HG03139 (cell line): ENCODE results near the gene C17orf107.
"Not testable (repeated sequence)": the region's sequence is repeated elsewhere in the genome, so short reads cannot be mapped to it uniquely, and the experiment has no call there.

Source experiments
- ATAC-seq: cut with Tn5 transposase; IDR thresholded peaks from one replicate; pipeline ENCODE4 v1.9.1; 2021; ENCODE audit not compliant: unreplicated experiment

C17orf107 gene

DNA sequence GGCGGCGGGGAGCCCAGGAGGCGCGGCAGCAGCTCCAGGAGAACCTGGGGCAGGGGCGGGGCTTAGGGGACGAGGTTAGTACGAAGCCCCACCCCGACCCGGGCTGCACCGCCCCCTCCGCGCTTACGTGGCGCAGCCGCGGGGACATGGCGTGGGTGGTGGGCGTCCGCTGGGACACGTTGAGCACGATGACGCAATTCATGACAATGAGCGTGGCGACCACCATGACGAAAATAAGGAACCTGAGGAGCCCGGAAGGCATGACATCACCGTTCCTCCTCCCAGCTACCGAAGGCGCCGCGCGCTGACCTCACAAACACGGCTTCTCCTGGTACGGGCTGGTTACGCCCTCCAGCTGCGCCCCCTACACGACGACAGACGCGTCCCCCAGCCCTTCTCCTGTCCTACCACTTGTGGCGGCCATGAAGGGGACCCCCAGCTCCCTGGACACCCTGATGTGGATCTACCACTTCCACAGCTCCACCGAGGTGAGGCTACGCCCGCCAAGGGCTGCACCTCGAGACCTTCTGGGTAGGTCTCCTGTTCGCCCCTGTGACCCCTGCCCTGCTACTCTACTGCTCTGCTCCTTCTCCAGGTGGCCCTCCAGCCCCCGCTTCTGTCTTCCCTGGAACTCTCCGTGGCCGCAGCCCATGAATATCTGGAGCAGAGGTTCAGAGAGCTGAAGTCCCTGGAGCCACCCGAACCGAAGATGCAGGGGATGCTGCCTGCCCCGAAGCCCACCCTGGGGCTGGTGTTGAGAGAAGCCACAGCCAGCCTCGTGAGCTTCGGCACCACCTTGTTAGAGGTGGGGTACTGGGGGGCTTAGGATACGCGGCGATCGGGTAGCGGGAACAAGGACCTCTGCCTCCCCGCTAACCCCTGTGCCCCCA, at the start of gene C17orf107:
Gene C17orf107 (plus strand): TSS at position 196 of the 890 bp plus-strand sequence. CDS start 227 bp downstream, at position 423.
- no peak for ATAC-seq

GRCh38 chr17:4850246-4850645, 49.1 kb upstream of the C17orf107 start:
- ATAC-seq = no peak

DNA sequence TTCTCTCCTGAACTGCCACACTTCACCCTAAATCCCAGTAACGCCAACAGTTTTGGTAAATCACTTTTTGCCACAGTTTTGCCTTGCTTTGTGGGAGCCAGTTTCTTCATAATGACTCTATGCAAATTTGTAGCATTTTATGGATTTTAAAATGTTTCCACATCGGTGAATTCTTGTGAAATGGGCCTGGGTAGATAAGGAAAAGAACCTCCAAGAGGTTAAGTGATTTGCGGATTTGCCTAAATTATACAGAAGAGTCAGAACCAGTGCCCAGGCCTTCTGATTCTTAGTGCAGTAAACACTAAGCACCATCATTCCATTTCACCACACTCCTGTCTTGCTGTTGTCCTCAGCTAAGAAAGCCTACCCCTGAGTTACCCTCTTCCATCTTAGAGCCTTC, 48.3 kb upstream of the C17orf107 start:
- no peak for ATAC-seq

DNA sequence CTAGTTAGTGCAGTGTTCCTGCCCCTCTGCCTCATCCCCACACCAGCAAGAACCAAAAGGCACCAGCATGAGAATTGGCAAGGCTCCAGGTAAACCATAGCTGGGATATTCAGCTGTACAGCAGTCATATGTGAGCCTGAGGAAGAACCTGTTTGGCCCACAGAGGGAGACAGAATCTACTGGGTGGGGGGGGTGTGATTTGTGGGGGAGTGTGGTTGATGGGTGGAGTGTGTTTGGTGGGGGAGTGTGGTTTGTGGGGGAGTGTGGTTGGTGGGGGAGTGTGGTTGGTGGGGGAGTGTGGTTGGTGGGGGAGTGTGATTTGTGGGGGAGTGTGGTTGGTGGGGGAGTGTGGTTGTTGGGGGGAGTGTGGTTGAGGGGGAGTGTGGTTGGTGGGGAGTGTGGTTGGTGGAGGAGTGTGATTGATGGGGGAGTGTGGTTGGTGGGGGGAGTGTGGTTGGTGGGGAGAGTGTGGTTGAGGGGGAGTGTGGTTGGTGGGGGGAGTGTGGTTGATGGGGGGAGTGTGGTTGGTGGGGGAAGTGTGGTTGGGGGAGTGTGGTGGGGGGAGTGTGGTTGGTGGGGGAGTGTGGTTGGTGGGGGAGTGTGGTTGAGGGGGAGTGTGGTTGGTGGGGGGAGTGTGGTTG, 46.6 kb upstream of the C17orf107 start:
- ATAC-seq = no peak

GRCh38 chr17:4853208-4853671, 46.1 kb upstream of the C17orf107 start:
- no peak for ATAC-seq

DNA sequence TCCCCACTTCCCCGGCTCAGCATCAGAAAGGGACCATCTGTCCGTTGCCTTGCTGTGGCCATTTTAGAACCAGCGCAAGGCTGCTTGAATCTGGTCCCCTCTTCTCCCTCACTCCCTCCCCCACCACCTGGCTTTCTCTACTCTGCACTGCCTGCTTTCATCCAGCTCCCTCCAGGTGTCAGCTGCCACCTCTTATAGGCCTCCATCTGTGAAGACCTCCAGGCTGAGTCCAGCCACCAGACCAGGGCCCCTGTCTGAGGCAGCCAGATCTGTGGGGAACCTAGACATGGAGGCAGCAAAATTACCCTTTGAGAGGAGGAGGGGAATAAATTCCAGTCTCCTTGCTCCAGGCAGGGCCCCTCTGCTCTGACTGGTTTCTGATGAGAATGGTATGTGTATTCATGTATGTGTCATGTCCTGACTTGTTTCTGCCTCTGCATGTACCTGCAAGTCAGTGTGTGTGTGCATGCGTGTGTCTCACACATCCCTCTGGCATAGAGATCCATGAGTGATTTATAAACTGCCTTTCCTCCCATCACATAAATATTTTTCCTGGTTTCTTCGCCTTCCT, 45.1 kb upstream of the C17orf107 start:
- no peak for ATAC-seq

DNA sequence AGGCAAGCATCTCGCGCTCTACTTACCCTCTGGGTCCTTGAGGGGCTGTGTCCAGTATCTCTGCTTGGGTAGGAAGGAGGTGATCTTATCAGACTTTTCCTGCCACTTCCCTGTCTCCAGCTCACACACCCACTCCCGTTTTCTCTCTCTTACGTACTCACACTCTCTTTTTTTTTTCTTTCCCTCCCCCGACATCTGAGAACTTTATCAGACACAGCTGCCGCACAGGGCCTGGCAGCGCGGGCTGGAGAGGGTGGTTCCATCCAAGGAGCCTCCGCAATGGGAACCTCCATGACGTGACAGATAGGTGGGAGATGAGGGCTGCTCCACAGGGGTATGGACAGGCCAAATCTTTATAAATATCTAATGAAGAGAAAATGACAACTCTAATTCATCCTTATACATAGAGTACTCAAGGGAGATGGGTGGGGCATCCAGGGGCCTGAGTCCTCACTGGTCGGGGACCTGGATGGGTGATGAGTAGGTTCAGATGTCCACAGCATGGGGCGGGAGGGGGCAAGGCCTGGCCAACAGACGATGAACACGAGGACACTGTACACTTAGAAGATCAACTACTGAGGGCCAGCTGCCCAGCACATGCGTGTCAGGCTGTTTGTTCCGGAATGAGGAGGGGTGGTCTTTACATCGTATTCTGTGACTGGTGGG, 42.9 kb upstream of the C17orf107 start:
- no peak for ATAC-seq

DNA sequence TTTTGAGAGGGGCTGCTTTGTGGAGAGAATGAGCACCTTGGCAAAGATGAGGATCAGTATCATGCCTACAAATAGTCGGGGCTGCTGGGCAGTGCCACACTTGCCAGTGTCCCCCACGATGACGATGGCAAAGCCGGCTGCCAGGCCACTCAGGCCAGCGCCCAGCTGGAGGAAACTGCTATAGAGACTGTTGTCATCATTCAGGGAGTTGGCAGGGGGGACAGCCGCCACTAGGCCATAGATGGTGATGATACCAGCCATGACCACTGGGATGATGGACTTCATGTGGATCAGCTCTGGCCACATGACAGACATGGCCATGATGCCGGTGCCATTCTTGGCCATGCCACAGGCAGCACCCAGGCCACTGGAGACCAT, 42.4 kb upstream of the C17orf107 start:
- no peak for ATAC-seq

GRCh38 chr17:4857347-4857746, 42.0 kb upstream of the C17orf107 start:
- ATAC-seq = not testable (repeated sequence)

DNA sequence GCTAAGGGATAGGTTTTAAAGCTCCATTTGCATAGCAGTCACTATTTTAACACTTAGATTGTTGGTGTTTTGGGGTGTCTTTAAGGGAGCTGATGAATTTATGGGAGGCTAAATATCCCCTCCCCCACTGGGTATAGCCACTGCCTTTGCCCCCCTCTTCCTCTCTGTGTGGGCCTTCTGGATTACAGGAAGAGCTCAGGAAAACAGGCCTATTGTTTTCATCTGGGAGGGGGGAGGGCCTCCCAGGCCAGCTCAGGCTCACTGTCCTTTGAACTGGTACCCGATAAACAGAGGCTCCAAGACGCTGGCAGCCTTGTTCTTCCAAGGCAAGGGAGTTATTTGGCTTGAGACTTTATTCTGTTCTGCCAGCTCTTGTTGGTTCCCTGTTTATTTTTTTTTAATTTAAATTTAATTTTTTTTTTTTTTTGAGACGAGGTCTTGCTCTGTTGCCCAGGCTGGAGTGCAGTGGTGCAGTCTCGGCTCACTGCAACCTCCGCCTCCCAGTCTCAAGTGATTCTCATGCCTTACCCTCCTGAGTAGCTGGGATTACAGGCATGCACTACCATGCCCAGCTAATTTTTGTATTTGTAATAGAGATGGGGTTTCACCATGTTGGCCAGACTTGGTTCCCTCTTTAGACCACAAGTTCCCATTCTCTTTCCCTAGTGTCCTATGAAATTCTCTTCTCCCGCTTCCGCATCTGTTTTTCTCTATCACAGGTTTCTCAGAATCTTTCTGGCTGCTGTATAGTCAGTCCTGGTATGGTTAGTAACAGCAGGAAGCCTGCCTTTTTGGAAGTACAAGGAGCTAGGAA, 41.1 kb upstream of the C17orf107 start:
- no peak for ATAC-seq

DNA sequence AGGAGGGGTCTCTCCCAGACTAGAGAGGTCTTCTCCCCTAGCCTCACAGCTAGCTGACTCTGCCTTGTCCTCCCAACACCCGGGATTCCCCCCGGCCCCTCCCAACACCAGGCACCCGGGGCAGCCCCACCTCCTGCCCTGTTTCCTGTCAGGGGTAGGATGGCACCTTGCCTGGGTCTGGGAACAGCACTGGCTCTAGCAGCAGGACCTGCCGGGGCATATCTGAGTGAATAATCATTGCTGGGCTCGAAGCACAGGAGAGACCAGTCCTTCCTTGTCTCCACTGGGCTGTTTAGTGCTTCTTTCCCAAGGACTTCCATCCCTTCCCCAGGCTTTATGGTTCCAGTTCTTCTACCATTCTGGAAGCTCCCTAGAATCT, 40.5 kb upstream of the C17orf107 start:
- no peak for ATAC-seq

DNA sequence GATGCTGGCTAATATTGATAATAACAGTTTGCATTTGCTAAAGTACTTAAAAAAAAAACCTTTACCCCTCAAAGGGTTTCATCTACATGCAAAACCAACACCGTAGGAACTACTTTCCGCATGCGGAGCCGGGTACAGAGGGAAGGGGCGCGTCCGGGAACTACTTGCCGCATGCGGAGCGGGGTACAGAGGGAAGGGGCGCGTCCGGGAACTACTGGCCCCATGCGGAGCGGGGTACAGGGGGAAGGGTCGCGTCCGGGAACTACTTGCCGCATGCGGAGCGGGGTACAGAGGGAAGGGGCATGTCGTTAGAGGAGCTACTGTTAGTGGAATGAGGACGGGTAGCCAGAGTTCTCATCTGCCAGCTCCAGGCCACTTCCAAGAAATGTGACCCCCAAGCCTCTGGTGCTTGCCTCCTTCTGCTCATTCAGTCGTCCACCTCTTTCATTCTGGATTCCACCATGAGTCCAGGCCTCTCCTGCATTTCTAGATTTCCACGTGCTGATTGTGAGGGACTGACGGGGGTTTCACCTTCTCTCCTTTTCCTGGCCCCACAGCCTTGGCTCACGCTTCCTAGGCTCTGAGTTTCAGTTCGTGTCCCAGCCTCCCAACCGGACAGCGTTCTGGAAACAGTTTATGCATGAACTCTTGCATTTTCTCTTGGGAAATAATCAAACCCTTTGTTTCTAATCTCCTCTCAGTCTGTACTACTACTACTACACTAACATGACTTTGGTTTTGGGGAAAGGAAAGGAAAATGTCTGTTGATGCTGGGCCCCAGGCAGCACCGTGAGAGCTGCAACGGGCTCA, 39.3 kb upstream of the C17orf107 start:
- ATAC-seq = no peak

- ATAC-seq = no peak
Measured at GRCh38 chr17:4860651-4861050, 38.7 kb upstream of the C17orf107 start.

DNA sequence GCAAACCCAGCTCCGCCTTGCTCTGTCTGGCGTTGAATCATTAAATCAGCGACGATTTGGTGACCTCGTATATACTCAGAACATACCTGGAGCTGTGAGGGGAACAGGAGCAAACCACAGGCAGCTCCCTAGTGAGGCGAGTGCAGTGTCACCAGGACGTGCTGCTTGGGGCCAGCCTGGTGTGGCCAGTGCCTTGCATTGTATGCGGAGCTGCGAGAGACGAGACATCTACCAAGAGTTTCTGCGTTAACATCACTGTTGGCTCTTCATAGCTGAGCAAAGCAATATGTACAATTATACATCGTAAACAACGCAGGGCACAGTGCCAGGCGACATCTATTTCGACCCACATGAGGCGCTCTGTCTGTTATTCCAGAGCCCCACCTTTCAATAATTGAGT, 38.3 kb upstream of the C17orf107 start:
- ATAC-seq = no peak

- ATAC-seq = no peak
Measured at GRCh38 chr17:4862720-4863119, 36.6 kb upstream of the C17orf107 start.

- ATAC-seq = no peak
Measured at GRCh38 chr17:4863321-4863720, 36.0 kb upstream of the C17orf107 start.

DNA sequence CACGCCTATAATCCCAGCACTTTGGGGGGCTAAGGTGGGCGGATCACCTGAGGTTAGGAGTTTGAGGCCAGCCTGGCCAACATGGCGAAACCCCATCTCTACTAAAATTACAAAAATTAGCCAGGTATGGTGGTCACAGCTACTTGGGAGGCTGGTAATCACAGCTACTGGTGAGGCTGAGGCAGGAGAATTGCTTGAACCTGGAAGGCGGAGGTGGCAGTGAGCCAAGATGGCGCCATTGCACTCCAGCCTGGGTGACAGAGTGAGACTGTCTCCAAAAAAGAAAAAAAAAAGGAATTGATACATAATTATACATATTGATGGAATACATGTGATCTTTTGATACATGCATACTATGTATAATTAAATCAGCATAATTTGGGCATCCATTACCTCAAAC, 31.8 kb upstream of the C17orf107 start:
- not testable (repeated sequence) for ATAC-seq

DNA sequence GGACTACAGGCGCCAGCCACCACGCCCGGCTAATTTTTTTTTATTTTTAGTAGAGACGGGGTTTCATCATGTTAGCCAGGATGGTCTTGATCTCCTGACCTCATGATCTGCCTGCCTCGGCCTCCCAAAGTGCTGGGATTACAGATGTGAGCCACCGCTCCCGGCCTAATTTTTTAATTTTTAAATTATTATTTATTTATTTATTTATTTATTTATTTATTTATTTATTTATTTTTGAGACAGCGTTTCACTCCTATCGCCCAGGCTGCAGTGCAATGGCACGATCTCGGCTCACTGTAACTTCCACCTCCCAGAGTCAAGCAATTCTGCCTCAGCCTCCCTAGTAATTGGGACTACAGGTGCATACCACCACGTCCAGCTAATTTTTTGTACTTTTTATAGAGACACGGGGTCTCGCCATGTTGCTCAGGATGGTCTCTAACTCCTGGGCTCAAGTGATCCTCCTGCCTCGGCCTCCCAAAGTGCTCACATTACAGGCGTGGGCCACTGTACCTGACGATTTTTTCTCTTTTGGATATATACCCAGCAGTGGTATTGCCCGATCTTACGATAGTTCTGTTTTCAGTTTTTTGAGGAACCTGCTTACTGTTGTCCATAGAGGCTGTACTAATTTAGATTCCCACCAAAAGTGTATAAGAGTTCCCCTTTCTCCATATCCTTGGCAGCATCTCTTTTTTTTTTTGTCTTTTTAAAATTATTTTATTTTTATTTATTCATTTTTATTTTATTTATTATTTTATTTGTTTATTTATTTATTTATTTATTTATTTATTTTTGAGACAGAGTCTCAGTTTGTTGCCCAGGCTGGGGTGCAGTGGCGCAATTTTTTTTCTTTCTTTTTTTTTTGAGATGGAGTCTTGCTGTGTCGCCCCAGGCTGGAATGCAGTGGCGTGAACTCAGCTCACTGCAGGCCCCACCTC, 30.0 kb upstream of the C17orf107 start:
- not testable (repeated sequence) for ATAC-seq

DNA sequence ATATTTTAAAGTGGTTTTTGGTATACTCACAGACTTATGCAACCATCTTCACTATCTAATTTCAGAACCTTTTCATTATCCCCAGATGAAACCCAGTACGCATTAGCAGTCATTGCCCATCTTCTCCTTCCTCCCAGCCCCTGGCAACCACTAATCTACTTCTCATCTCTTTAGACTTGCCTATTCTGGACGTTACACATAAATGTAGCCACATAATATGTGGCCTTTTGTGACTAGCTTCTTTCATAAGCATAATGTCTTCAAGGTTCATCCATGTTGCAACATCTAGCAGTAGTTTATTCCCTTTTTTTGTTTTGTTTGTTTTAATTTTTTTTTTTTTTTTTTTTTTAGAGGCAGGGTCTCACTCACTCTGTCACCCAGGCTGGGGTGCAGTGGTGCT, 28.5 kb upstream of the C17orf107 start:
- ATAC-seq = no peak
